ENCODE results near the gene PPP1R12C.

Gene PPP1R12C

GRCh38 chr19:55086730-55087541 lies 30.5 kb downstream of the PPP1R12C start:
- H3K79me1 ChIP-seq (ENCODE audit: low read depth, low read length): peaks cover 3% of the 10 kb centered on the region
- DNase-seq (ENCODE audit: low spot score): peak; percentile 99
- H2BK15ac ChIP-seq (ENCODE audit: low read length): peak overlapping the region; percentile 97
- H3K27me3 ChIP-seq (ENCODE audit: control insufficient read depth in 3 of 3, insufficient read depth in 3 of 3, low read depth in 1 of 3, low read length in 3 of 3): peaks cover 4 to 35% (median 19%) of the 10 kb centered on the region in 3 experiments
- peak overlapping the region; percentile 50 for H3K14ac ChIP-seq (ENCODE audit: low read length)
- H3K4me2 ChIP-seq (ENCODE audit: insufficient read depth, low read length, poor library complexity, severe bottlenecking): peak overlapping the region; percentile 97
- H2AFZ ChIP-seq (ENCODE audit: low read length): peak overlapping the region; percentile 86
- H2AK5ac ChIP-seq (ENCODE audit: low read depth, low read length): peak overlapping the region; percentile 40
- peaks cover 15 to 24% of the 10 kb centered on the region in 2 donors for H3K36me3 ChIP-seq (replicated peaks in 1 of 2; ENCODE audit: control insufficient read depth in 2 of 2, insufficient read depth in 2 of 2, low read length in 2 of 2)
- H2BK120ac ChIP-seq (ENCODE audit: low read depth, low read length): peak overlapping the region; percentile 28
- H3K9me3 ChIP-seq (replicated peaks in 1 of 2; ENCODE audit: control insufficient read depth in 2 of 2, insufficient read depth in 1 of 2, low read depth in 1 of 2, low read length in 2 of 2): peaks cover 2 to 5% of the 10 kb centered on the region in 2 donors
- peak overlapping the region; percentile 29 for H4K8ac ChIP-seq (ENCODE audit: low read depth, low read length)
- H3K4ac ChIP-seq (ENCODE audit: low read length): no peak overlapping the region
- peak overlapping the region; percentile 96 for H3K23ac ChIP-seq (ENCODE audit: low read depth, low read length, poor library complexity)
- peak overlapping the region; percentile 91 for H3K9ac ChIP-seq (ENCODE audit: low read depth, low read length, poor library complexity)
- no peak overlapping the region for H4K91ac ChIP-seq (ENCODE audit: low read depth, low read length, poor library complexity)
- peak overlapping the region; percentile 85 for H3K27ac ChIP-seq (replicated peaks; ENCODE audit: low read length)
- H2BK5ac ChIP-seq (ENCODE audit: low read length): peak overlapping the region; percentile 97
- H3K18ac ChIP-seq (ENCODE audit: low read length): peak overlapping the region; percentile 99
- peaks cover 19 to 27% of the 10 kb centered on the region in 2 donors for H3K4me1 ChIP-seq (ENCODE audit: control insufficient read depth in 2 of 2, insufficient read depth in 1 of 2, low read depth in 1 of 2, low read length in 2 of 2)
- H3K4me3 ChIP-seq (ENCODE audit: low read length in 2 of 2): peak overlapping the region; percentile 60 to 93
- WGBS, 2 donors (ENCODE audit: extremely low coverage in 2 of 2, insufficient read length in 2 of 2, insufficient replicate concordance in 1 of 2): no CpG with 5 or more reads among the region's 74 CpGs
- H2BK12ac ChIP-seq (ENCODE audit: low read length): peak overlapping the region; percentile 79

- Histone ChIP-seq H2BK15ac (ENCODE audit: low read length) (peak overlapping the region; percentile 62), H3K23ac (ENCODE audit: low read depth, low read length, poor library complexity) (peak overlapping the region; percentile 77), H2AFZ (ENCODE audit: low read length) (peak overlapping the region; percentile 86), H3K4me1 (ENCODE audit: control insufficient read depth in 2 of 2, insufficient read depth in 1 of 2, low read depth in 1 of 2, low read length in 2 of 2) (peaks cover 19 to 22% of the 10 kb centered on the region in 2 donors), H3K14ac (ENCODE audit: low read length) (no peak overlapping the region), H2BK120ac (ENCODE audit: low read depth, low read length) (peak overlapping the region; percentile 28), H3K79me1 (ENCODE audit: low read depth, low read length) (peaks cover 3% of the 10 kb centered on the region), H3K4me2 (ENCODE audit: insufficient read depth, low read length, poor library complexity, severe bottlenecking) (peak overlapping the region; percentile 97), H2AK5ac (ENCODE audit: low read depth, low read length) (peak overlapping the region; percentile 15), H3K27me3 (ENCODE audit: control insufficient read depth in 3 of 3, insufficient read depth in 3 of 3, low read depth in 1 of 3, low read length in 3 of 3) (peaks cover 4 to 43% (median 27%) of the 10 kb centered on the region in 3 experiments), H3K9me3 (replicated peaks in 1 of 2; ENCODE audit: control insufficient read depth in 2 of 2, insufficient read depth in 1 of 2, low read depth in 1 of 2, low read length in 2 of 2) (peaks cover 2 to 9% of the 10 kb centered on the region in 2 donors), H3K4me3 (ENCODE audit: low read length in 2 of 2) (peak overlapping the region; percentile 60 to 88), H2BK5ac (ENCODE audit: low read length) (peak overlapping the region; percentile 97), H3K9ac (ENCODE audit: low read depth, low read length, poor library complexity) (peak overlapping the region; percentile 91), H4K91ac (ENCODE audit: low read depth, low read length, poor library complexity) (no peak overlapping the region), H3K4ac (ENCODE audit: low read length) (no peak overlapping the region), H3K36me3 (replicated peaks in 1 of 2; ENCODE audit: control insufficient read depth in 2 of 2, insufficient read depth in 2 of 2, low read length in 2 of 2) (peaks cover 11 to 17% of the 10 kb centered on the region in 2 donors), H2BK12ac (ENCODE audit: low read length) (peak overlapping the region; percentile 79), H3K27ac (replicated peaks; ENCODE audit: low read length) (peak overlapping the region; percentile 84), H3K18ac (ENCODE audit: low read length) (peak overlapping the region; percentile 89), H4K8ac (ENCODE audit: low read depth, low read length) (no peak overlapping the region)
- WGBS, 2 donors (ENCODE audit: extremely low coverage in 2 of 2, insufficient read length in 2 of 2, insufficient replicate concordance in 1 of 2): no CpG with 5 or more reads among the region's 35 CpGs
- no peak for DNase-seq (ENCODE audit: low spot score)
Observed at GRCh38 chr19:55085923-55086715, 31.3 kb downstream of the PPP1R12C start.

- no peak for DNase-seq (ENCODE audit: low spot score)
- Histone ChIP-seq H3K18ac (ENCODE audit: low read length) (peak overlapping the region; percentile 42), H2AK5ac (ENCODE audit: low read depth, low read length) (peak overlapping the region; percentile 74)
Observed at GRCh38 chr19:55084416-55084815, 33.0 kb downstream of the PPP1R12C start.

More at GRCh38 chr19:55084416-55084815, 33.0 kb downstream of the PPP1R12C start:
- peaks cover 21 to 30% of the 10 kb centered on the region in 2 donors for H3K4me1 ChIP-seq (ENCODE audit: control insufficient read depth in 2 of 2, insufficient read depth in 1 of 2, low read depth in 1 of 2, low read length in 2 of 2)
- no peak overlapping the region for H3K14ac ChIP-seq (ENCODE audit: low read length)
- H2BK12ac ChIP-seq (ENCODE audit: low read length): no peak overlapping the region
- no CpG with 5 or more reads among the region's 10 CpGs for WGBS, 2 donors (ENCODE audit: extremely low coverage in 2 of 2, insufficient read length in 2 of 2, insufficient replicate concordance in 1 of 2)
- H4K91ac ChIP-seq (ENCODE audit: low read depth, low read length, poor library complexity): no peak overlapping the region
- H2BK15ac ChIP-seq (ENCODE audit: low read length): no peak overlapping the region
- H3K79me1 ChIP-seq (ENCODE audit: low read depth, low read length): peaks cover 3% of the 10 kb centered on the region
- H3K9ac ChIP-seq (ENCODE audit: low read depth, low read length, poor library complexity): peak overlapping the region; percentile 56
- no peak overlapping the region for H4K8ac ChIP-seq (ENCODE audit: low read depth, low read length)
- peaks cover 1 to 2% of the 10 kb centered on the region in 2 donors for H3K36me3 ChIP-seq (replicated peaks in 1 of 2; ENCODE audit: control insufficient read depth in 2 of 2, insufficient read depth in 2 of 2, low read length in 2 of 2)
- H2BK5ac ChIP-seq (ENCODE audit: low read length): no peak overlapping the region
- peaks cover 4 to 60% (median 42%) of the 10 kb centered on the region in 3 experiments for H3K27me3 ChIP-seq (ENCODE audit: control insufficient read depth in 3 of 3, insufficient read depth in 3 of 3, low read depth in 1 of 3, low read length in 3 of 3)
- no peak overlapping the region for H3K4ac ChIP-seq (ENCODE audit: low read length)
- no peak overlapping the region for H3K23ac ChIP-seq (ENCODE audit: low read depth, low read length, poor library complexity)
- H3K27ac ChIP-seq (replicated peaks; ENCODE audit: low read length): no peak overlapping the region
- H2BK120ac ChIP-seq (ENCODE audit: low read depth, low read length): no peak overlapping the region
- no peak overlapping the region for H3K4me3 ChIP-seq (ENCODE audit: low read length in 2 of 2)
- no peak overlapping the region for H2AFZ ChIP-seq (ENCODE audit: low read length)
- no peak overlapping the region for H3K4me2 ChIP-seq (ENCODE audit: insufficient read depth, low read length, poor library complexity, severe bottlenecking)
- peaks cover 2 to 12% of the 10 kb centered on the region in 2 donors for H3K9me3 ChIP-seq (replicated peaks in 1 of 2; ENCODE audit: control insufficient read depth in 2 of 2, insufficient read depth in 1 of 2, low read depth in 1 of 2, low read length in 2 of 2)
